Measurements from ENCODE around the gene GUCA1A.

GUCA1A gene

DNA sequence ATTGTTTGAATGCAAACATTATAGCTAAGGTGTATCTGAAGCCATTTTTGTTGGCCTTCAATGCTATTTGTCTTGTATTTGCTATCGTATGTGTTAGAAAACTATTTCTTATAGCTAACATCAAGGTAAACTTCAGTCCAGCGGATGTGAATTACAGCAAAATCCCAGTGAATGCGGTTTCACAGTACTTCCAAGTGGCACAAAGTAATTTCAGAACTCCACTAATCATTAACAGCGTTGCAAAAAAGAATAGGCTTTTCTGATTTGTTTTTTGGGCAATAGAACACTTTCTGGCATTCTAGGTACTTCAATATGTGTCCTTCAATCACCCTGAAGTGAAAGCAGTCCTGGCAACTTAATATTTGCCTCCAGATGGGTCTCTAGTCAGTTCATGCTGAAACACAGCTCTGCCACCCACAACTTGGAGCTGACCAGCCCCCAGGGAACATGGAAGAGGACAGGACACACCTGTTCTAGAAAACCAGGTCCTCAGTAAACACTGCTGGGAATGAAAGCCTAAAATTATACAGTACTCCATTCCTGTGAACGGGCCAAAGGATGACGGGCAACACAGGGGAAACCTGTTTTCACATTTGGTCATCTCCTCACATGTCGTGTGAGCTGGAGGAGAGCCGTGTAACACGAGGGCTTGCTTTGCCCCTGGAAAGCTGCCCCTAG is 54.1 kb downstream of the GUCA1A start:
- TF ChIP-seq, protein P1, sequence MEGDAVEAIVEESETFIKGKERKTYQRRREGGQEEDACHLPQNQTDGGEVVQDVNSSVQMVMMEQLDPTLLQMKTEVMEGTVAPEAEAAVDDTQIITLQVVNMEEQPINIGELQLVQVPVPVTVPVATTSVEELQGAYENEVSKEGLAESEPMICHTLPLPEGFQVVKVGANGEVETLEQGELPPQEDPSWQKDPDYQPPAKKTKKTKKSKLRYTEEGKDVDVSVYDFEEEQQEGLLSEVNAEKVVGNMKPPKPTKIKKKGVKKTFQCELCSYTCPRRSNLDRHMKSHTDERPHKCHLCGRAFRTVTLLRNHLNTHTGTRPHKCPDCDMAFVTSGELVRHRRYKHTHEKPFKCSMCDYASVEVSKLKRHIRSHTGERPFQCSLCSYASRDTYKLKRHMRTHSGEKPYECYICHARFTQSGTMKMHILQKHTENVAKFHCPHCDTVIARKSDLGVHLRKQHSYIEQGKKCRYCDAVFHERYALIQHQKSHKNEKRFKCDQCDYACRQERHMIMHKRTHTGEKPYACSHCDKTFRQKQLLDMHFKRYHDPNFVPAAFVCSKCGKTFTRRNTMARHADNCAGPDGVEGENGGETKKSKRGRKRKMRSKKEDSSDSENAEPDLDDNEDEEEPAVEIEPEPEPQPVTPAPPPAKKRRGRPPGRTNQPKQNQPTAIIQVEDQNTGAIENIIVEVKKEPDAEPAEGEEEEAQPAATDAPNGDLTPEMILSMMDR (conservative IDR thresholded peaks at IDR 0.05; ENCODE audit: low read length) = no peak
- TF ChIP-seq EZH2phosphoT487 (IDR thresholded peaks at IDR 0.05; ENCODE audit: borderline replicate concordance) = no peak
- H3K9ac ChIP-seq (ENCODE audit: low read depth, low read length, poor library complexity, severe bottlenecking) = no peak overlapping the region
- H4K20me1 ChIP-seq (ENCODE audit: insufficient read depth, low read length, poor library complexity, severe bottlenecking) = no peaks in the 10 kb centered on the region
- no peaks in the 10 kb centered on the region for H3K9me3 ChIP-seq (ENCODE audit: insufficient read depth, low read depth, low read length)
- no peak overlapping the region for H3K4me3 ChIP-seq (ENCODE audit: low read length, poor library complexity, severe bottlenecking)
- no peaks in the 10 kb centered on the region for H3K9me2 ChIP-seq (replicated peaks; ENCODE audit: low read depth, low read length)
- H3K79me2 ChIP-seq (ENCODE audit: insufficient read depth, low read length) = no peaks in the 10 kb centered on the region
- no peaks in the 10 kb centered on the region for H3K27me3 ChIP-seq (ENCODE audit: insufficient read depth, low read length, poor library complexity, severe bottlenecking)
- H3K4me1 ChIP-seq (ENCODE audit: insufficient read depth, low read length, poor library complexity, severe bottlenecking) = no peaks in the 10 kb centered on the region
- peaks cover 20% of the 10 kb centered on the region; the same call in 1 of the 2 replicates for H3K36me3 ChIP-seq (ENCODE audit: insufficient read depth, low read length)
- H3K4me2 ChIP-seq (ENCODE audit: low read depth, low read length, poor library complexity, severe bottlenecking) = no peak overlapping the region
- H3F3A ChIP-seq (ENCODE audit: low read depth) = no peaks in the 10 kb centered on the region
- no peak overlapping the region for H2AFZ ChIP-seq (ENCODE audit: low read length)

- no peaks in the 10 kb centered on the region for H3K4me1 ChIP-seq (ENCODE audit: insufficient read depth, low read length, poor library complexity, severe bottlenecking)
- no peaks in the 10 kb centered on the region for H4K20me1 ChIP-seq (ENCODE audit: insufficient read depth, low read length, poor library complexity, severe bottlenecking)
- H3K27me3 ChIP-seq (ENCODE audit: insufficient read depth, low read length, poor library complexity, severe bottlenecking) = no peaks in the 10 kb centered on the region
- H3K9me2 ChIP-seq (replicated peaks; ENCODE audit: low read depth, low read length) = no peaks in the 10 kb centered on the region
- no peak overlapping the region for H2AFZ ChIP-seq (ENCODE audit: low read length)
- no peaks in the 10 kb centered on the region for H3F3A ChIP-seq (ENCODE audit: low read depth)
- peaks cover 23% of the 10 kb centered on the region; the same call in 1 of the 2 replicates for H3K36me3 ChIP-seq (ENCODE audit: insufficient read depth, low read length)
- TF ChIP-seq EZH2phosphoT487 (IDR thresholded peaks at IDR 0.05; ENCODE audit: borderline replicate concordance) = no peak
- TF ChIP-seq, protein P1 (conservative IDR thresholded peaks at IDR 0.05; ENCODE audit: low read length) = no peak
- H3K9ac ChIP-seq (ENCODE audit: low read depth, low read length, poor library complexity, severe bottlenecking) = no peak overlapping the region
- no peak overlapping the region for H3K4me2 ChIP-seq (ENCODE audit: low read depth, low read length, poor library complexity, severe bottlenecking)
- no peaks in the 10 kb centered on the region for H3K79me2 ChIP-seq (ENCODE audit: insufficient read depth, low read length)
- no peaks in the 10 kb centered on the region for H3K9me3 ChIP-seq (ENCODE audit: insufficient read depth, low read depth, low read length)
- no peak overlapping the region for H3K4me3 ChIP-seq (ENCODE audit: low read length, poor library complexity, severe bottlenecking)
Observed at GRCh38 chr6:42228305-42228704, 55.1 kb downstream of the GUCA1A start.
